ENCODE results near the gene EMC7. TPM values are rescaled to one million over a fixed set of nuclear protein-coding genes. Genes with fewer than 3 reads are reported as not detected.
A peak's percentile ranks its signal among the peaks of the same experiment; 100 is the strongest.
"Not testable (repeated sequence)": the region's sequence is repeated elsewhere in the genome, so short reads cannot be mapped to it uniquely, and the experiment has no call there.

Gene EMC7
- total RNA-seq, 1 donor from 2014 or later, result 13.5 TPM

DNA sequence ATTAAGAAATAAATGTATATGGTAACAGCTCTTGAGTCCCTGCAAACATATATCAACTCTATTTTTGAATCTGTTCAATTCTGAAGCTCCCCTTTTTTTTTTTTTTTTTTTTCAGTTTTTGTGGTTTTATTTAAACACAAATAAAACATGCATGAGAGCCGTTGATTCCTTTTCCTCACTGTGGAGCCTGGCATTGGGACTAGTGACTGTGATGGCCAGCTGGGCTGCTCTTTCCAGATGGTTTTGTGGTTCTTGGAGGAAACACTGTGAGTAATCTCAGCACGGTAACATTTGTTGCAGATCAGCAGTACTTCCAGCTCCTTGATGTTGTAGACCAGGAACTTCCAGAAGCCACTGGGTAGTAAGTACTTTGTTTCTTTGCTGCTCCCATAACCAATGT is 15.9 kb downstream of the EMC7 start:
- no peak for DNase-seq (ENCODE audit: low spot score)

DNA sequence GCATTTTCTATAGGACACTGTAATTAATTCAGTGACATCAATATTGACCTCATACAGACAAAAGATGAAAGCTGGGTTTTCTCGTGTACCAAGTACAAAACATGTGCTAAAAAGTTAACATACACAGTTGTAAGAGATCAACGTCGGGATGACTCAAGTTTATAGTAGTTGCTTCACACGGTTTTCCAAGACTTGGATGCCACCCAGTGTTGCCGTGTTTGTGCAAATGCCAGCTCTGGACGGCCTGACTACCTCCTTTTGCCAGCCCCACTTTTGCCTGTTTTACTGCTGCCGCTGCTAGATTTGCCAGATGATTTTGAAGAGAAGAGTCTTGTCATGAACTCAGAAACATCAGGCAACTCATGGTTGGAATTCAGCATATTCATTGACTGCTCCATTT is 17.6 kb downstream of the EMC7 start:
- DNase-seq (ENCODE audit: low spot score), result no peak

DNA sequence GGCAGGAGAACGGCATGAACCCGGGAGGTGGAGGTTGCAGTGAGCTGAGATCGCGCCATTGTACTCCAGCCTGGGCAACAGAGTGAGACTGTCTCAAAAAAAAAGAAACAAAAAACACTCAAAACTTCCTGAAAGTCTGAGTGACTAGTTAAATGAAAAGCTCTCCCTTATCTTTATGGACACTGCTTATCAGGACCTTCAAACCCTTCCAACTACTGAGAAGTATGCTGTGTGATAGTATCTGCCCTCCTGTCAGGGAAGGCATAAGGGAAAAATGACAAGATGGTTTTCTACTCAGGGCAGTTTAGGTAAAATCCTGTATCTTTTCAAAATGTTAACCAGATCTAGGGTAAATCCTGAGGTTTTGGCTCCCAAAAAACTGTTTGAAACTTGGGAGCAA is 21.8 kb downstream of the EMC7 start:
- peak; percentile 13 for DNase-seq (ENCODE audit: low spot score)

DNA sequence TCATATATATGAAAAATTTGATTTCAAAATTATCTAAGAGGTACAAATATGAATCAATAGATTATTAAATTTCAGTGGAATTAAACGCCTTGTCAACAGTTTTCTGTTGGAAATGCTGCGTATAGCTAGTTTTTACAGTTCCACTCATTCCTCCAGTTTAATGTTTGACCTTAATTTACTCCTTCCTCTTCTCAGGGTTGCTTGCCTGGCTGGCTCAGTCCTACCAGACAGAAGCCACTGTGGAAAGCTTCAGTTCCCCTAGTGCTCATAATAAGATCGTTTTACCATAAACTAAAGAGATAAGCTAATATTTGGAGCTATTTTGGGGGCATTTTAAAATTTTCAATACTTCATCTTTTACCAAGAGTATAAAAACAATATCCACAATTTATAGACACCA is 22.8 kb downstream of the EMC7 start:
- no peak for DNase-seq (ENCODE audit: low spot score)

DNA sequence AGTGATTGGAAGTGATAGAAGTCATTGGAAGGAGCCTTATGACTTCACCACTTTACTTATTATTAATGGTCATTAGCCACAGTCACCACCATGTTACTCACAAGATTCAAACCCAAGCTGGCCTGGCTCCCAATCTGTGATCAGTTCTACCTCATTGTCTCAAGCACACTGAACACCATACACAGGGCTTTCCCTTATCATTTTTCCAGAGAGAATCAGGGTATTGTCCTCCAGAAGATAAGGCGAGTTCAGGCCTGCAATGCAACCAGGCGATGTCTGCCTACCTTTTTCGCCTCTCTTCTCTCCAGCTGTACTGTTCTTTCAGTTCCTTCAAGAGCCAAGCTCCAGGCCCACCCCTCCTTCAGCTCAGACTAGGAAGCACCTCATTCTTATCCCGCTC is 24.9 kb downstream of the EMC7 start:
- no peak for DNase-seq (ENCODE audit: low spot score)

DNA sequence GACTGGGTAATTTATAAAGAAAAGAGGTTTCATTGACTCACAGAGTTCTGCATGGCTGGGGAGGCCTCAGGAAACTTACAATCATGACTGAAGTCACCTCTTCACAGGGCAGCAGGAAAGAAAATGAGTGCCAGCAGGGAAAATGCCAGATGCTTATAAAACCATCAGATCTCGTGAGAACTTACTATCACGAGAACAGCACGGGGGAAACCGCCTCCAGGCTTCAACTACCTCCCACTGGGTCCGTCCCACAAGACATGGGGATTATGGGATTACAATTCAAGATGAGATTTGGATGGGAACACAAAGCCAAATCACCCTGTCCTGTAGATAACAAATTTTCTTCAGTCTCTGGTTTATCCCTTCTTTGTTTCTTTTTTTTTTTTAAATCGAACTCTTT is 31.7 kb downstream of the EMC7 start:
- no peak for DNase-seq (ENCODE audit: low spot score)

DNA sequence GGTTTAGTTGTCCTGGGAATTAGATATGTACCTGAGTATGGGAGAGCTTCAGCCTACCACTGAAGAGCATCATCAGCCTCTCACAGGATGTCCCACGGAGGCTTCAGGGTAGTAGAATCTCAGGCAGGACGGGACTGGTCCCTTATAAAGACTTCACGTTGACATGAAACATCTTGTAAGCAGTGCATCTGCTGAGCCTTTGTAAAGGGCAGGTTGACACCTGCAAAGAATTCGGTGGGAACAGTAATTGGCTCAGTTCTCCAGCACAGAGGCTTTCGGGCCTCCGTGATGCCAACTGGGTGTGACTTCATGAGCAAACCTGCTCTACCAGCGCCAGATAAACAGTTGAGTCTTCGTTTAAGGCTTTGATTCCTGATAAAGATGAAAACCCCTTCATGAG is 35.7 kb downstream of the EMC7 start:
- DNase-seq (ENCODE audit: low spot score), result no peak

DNA sequence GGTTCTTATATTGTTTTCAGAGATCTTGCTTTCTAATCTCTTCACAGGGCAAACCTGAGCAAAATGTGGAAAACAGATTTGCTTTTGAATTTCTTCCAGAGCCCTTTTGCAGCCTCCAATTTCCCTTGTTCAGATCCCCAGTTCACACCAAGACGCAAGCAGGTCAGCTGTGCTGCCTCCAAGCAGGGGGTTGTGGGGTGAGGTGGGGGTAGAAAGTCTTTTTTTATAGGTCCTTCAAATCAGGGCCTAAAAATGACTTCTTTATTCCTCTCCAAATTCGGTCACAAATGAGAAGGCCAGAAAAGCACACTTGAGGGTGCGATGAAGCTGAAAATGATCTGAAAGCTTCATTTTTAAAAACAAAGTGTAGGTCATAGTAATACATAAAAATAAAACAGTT is 36.4 kb downstream of the EMC7 start:
- no peak for DNase-seq (ENCODE audit: low spot score)

DNA sequence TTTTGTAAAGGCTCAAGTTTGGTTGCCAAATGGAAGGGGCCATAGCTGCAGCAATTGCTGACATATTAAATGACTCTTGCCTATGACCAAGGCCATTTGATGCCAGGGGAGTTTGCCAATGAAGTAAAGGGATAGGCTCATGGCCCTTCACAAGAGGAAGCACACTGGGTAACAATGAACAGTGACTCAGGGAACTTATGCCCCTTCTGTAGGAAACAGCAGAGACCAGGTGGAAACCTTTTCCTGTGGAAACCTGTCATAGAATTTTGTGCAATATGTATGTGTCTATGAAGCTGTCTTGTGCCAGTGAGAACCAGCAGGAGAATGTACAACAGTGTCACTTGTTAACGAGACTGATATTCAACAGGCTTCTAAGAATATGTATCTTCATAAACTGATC is 37.2 kb downstream of the EMC7 start:
- no peak for DNase-seq (ENCODE audit: low spot score)

DNA sequence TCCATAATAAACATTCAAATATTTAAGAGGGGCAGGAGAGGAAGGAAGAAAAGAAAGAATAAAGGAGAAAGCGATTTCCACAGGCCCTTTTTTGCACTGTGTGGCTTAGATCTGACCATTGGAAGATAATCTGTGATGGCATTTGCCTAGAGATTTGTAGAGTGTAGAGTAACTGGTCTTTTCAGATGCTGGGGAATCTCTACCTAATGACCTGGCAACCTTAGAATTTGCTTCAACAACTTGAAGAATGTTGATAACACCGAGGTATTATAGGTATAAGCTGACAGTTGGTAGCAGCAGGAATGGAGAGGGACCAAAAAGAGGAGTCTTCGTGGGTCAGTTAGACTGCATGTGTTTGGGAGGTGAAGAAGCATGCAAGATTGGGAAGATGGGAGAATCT is 41.7 kb downstream of the EMC7 start:
- no peak for DNase-seq (ENCODE audit: low spot score)

DNA sequence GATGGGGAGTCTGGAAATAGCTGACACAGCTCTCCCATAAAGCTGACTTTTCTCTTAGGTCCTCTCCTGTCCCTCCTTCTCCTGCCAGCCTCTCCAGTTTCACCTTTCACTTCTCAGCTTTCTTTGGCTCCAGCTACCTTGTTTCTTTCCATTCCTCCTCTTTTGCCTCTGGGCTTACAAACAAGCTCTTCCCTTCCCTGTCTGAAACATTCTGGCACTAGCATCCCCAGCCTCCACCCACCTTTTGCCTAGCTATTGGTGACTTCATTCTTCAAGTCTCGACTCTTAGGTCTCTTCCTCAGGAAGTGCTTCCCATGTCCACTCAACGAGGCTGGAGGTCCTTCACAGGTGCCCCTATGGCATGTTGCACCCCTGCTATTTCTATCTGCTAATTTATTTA is 42.2 kb downstream of the EMC7 start:
- DNase-seq (ENCODE audit: low spot score), result no peak

DNA sequence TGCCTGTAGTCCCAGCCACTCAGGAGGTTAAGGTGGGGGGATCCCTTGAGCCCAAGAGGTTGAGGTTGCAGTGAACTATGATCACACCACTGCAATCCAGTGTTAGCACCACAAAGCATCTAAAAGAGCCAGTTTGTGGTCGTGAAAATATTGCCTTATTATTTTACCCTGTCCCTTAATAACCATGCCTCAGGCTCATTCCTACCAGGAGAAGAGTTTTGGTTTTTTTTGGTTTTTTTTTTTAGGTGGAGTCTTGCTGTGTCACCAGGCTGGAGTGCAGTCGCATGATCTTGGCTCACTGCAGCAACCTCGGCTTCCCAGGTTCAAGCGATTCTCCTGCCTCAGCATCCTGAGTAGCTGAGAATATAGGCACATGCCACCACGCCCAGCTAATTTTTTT is 44.8 kb downstream of the EMC7 start:
- DNase-seq (ENCODE audit: low spot score), result no peak

DNA sequence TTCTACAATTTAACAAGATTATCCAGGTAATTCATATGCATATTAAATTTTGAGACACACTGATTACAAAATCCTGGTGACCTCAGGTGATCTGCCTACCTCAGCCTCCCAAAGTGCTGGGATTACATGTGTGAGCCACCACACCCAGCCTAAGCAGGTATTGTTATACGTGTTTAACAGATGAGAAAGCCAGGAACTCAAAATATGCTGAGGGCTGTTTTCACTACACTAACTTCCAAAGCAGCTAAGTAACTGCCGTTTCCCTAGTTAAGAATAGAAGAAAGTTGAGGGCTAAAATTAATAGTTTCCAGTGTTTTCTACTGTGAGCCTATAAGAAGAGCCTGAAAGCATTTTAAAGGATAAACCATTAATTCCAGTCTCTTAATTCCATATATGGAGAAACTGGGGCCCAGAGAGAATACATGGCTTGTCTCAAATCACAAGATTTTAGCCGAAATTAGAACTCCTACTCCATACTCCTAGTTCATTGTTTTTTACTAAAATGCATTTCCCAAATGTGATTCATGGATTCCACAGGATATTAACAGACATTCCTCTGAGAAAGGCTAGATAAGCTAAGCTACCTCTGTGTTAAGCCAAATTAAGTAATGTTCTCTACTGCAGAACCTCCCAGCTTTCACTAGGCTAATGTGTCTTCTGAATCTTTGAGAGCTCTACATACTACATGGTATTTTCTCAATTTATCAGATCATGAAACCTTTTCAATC is 45.6 kb downstream of the EMC7 start:
- DNase-seq (ENCODE audit: low spot score), result peak; percentile 85

DNA sequence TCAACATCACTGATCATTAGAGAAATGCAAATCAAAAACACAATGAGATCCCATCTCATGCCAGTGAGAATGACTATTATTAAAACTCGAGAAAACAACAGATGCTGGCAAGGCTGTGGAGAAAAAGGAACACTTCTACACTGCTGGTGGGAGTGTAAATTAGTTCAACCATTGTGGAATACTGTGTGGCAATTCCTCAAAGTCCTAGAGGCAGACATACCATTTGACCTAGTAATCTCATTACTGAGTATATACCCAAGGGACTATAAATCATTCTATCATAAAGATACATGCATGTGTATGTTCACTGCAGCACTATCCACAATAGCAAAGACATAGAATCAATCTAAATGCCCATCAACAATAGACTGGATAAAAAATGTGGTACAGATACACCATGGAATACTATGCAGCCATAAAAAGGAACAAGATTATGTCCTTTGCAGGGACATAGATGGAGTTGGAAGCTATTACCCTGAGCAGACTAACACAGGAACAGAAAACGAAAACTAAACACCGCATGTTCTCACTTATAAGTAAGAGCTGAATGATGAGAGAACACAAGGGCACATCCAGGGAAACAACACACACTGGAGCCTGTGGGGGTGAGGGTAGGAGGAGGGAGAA is 47.5 kb downstream of the EMC7 start:
- DNase-seq (ENCODE audit: low spot score), result no peak

DNA sequence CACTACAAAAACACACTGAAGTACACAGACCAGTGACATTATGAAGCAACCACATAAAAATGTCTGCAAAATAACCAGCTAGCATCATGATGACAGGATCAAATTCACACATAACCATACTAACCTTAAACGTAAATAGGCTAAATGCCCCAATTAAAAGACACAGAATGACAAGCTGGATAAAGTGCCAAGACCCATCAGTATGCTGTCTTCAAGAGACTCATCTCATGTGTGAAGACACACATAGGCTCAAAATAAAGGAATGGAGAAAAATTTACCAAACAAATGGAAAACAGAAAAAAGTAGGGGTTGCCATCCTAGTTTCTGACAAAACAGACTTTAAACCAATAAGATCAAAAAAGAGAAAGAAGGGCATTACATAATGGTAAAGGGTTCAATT is 51.3 kb downstream of the EMC7 start:
- DNase-seq (ENCODE audit: low spot score), result not testable (repeated sequence)

DNA sequence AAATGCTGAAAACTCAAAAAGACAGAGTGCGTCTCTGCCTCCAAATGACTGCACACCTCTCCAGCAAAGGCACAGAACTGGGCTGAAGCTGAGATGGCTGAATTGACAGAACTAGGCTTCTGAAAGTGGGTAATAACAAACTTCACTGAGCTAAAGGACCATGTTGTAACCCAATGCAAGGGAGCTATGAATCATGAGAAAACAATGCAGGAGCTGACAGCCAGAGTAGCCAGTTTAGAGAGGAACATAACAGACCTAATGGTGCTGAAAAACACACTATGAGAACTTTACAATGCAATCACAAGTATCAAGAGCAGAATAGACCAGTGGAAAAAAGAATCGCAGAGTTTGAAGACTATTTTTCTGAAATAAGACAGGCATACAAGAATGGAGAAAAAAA is 52.5 kb downstream of the EMC7 start:
- no peak for DNase-seq (ENCODE audit: low spot score)

DNA sequence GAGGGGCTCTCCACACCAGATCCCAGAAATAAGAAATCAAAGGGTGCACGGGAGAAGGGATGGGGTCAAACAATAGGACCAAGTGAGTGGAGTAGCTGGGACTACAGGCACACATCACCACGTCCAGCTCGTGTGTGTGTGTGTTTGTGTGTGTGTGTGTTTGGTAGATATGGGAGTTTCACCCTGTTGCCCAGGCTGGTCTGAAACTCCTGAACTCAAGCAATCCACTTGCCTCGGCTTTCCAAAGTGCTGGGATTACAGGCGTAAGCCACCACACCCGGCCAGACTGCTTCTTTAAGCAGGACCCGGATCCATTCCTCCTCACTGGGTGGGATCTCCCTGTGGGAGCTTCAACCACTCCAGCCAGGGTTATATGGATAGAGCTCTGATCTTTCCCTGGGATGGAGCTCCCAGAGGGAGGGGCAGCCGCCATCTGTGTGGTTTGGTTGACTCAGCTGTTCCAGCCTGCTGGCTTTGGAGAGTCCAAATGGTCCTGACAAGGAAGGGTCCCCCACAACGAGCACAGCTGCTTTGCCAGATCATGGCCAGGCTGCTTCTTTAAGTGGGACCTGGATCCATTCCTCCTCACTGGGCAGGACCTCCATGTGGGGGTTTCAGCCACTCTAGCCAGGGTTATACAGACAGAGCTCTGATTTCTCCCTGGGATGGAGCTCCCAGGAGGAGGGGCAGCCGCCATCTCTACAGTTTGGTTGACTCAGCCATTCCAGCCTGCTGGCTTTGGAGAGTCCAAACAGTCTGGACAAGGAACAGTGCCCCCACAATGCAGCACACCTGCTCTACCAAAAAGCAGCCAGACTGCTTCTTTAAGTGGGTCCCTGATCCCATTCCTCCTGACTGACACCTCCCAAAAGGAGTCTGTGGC is 53.5 kb downstream of the EMC7 start:
- DNase-seq (ENCODE audit: low spot score), result peak; percentile 56

DNA sequence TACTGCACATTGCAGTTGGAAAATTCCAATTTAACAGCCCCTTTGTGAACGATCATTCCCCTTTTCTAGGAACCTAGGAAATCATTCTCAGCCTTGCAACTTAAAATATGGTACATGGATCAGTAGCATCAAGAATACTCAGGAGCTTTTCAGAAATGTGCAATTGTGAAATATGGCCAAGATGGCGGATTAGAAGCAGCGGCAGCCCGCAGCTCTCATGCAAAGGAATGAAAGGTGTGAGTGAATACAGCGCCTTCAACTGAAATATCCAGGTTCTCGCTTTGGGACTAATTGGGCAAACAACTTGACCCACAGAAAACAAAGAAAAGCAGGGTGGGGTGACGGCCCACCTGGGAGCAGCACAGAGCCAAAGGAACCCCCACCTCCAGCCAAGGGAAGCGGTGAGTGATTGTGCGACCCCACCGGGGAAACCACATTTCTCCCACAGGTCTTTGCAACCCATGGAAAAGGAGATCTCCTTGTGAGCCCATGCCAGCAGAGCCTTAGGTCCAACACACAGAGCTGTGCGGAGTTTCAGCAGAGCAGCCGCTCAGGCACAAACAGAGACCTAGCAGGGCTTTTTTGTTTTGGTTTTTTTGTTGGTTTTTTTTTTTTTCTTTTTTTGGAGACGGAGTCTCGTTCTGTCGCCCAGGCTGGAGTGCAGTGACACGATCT is 55.1 kb downstream of the EMC7 start:
- DNase-seq (ENCODE audit: low spot score), result no peak

DNA sequence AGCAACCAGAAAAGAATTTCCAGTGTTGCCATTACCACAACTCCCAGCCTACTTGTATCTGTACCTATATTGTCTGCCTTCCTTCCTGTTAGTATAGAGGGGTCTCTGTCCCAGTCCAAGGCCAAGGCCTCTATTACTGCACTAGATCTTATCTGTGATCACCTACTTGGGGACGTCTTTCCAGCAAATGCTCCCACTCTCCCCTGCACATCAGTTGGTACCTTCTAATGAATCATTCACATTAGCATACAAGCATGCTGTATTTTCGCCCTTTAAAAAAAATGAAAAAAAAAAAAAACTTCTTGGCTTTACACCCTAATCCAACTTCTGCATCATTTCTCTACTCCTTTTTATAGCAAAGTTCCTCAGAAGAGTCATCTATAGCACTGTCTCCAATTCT is 57.8 kb downstream of the EMC7 start:
- no peak for DNase-seq (ENCODE audit: low spot score)

DNA sequence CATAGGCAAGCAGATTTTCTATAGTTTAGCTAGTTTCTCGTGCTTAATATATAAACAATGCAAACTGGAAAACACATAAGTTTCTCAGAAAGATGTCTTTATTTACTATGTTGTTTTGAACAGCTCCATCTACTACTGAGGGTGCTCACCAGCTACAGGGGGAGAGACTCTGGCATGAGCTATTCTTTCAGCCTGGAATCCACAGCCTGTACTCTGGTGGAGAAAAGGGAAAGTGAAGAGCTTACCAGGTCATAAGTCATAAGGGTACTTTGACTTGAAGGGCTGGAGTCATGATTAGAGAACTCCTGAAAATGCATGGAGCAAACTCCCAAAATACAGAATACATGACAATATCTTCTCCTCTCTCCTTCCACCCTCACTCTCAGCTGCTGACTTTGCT is 58.3 kb downstream of the EMC7 start:
- DNase-seq (ENCODE audit: low spot score), result peak; percentile 11

DNA sequence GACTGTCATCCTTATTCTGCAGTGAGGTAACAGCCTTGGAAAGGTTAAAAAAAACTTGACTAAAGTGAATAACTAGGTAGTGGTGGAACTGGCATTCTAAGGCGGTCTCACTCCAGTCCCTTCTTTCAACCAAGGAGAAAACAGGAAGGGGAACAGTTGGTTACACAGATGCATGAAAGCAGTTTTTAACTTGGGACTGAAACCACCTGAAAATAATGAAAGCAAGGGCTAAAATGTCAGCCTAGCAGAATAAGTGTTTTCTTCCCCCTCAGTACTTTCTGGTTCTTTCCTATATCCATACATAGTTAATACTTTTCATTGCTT is 61.9 kb downstream of the EMC7 start:
- DNase-seq (ENCODE audit: low spot score), result peak; percentile 10
